A549 (cell line): ENCODE data around the gene GNG7.

Source experiments
- HDAC2 ChIP-seq: fragments of 200-600 bp; sonication (generic); IDR thresholded peaks from 2 replicates; pipeline ENCODE4 v1.6.1; 2016
- NR3C1 ChIP-seq: fragments of >200 bp; sonication (Bioruptor Twin); formaldehyde crosslinking; IDR thresholded peaks from 3 replicates; pipeline ENCODE4 v1.6.1; 2017
- POLR2A ChIP-seq: IDR thresholded peaks from 2 replicates; pipeline ENCODE4 v1.6.1; 2012; ENCODE audit warnings: mild to moderate bottlenecking, low read length
- POLR2AphosphoS2 ChIP-seq: conservative IDR thresholded peaks from 2 replicates; pipeline ENCODE4 v1.6.1; 2012; ENCODE audit warnings: low read length, improper control_type of control experiment, inconsistent platforms
- RAD21 ChIP-seq, 2 experiments: fragments of >200 bp in 1 of 2; sonication (Bioruptor Twin) in 1 of 2; formaldehyde crosslinking in 1 of 2; IDR thresholded peaks in 1 of 2; conservative IDR thresholded peaks in 1 of 2; 2 replicates in 1 of 2; 3 replicates in 1 of 2; pipeline ENCODE4 v1.6.1; 2012 to 2018; ENCODE audit warnings: inconsistent platforms in 1 of 2
- REST ChIP-seq: fragments of 200-600 bp; sonication (generic); IDR thresholded peaks from 2 replicates; pipeline ENCODE4 v1.6.1; 2016; ENCODE audit warnings: antibody characterized with exemption, mild to moderate bottlenecking, moderate library complexity
- TF ChIP-seq, protein P1 (sequence below): fragments of >200 bp; sonication (Bioruptor Twin); formaldehyde crosslinking; IDR thresholded peaks from 3 replicates; pipeline ENCODE4 v1.5.1; 2016

GRCh38 chr19:2612619-2613249 lies 89.8 kb downstream of the GNG7 start:
- TF ChIP-seq POLR2AphosphoS2 (no peak), NR3C1 (no peak), RAD21 (conservative IDR thresholded peaks at IDR 0.05 in 1 of 2, IDR thresholded peaks at IDR 0.05 in 1 of 2) (no peak), HDAC2 (no peak), REST (no peak), POLR2A (no peak)
- TF ChIP-seq, protein P1, sequence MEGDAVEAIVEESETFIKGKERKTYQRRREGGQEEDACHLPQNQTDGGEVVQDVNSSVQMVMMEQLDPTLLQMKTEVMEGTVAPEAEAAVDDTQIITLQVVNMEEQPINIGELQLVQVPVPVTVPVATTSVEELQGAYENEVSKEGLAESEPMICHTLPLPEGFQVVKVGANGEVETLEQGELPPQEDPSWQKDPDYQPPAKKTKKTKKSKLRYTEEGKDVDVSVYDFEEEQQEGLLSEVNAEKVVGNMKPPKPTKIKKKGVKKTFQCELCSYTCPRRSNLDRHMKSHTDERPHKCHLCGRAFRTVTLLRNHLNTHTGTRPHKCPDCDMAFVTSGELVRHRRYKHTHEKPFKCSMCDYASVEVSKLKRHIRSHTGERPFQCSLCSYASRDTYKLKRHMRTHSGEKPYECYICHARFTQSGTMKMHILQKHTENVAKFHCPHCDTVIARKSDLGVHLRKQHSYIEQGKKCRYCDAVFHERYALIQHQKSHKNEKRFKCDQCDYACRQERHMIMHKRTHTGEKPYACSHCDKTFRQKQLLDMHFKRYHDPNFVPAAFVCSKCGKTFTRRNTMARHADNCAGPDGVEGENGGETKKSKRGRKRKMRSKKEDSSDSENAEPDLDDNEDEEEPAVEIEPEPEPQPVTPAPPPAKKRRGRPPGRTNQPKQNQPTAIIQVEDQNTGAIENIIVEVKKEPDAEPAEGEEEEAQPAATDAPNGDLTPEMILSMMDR = no peak
